NCI-H446 treated with DMSO at 0.1 percent for 48 hours (cell line): Measurements from ENCODE around the gene PLSCR1.

Source experiments
- DNase-seq: peaks from one replicate; lab custom pipeline; 2025; lab: John Stamatoyannopoulos, UW

PLSCR1 gene

GRCh38 chr3:146544002-146544928 is at the start of gene PLSCR1:
PLSCR1 (minus strand) TSS chr3:146544607; CDS start chr3:146536552, 8,055 bp downstream.
- no peak for DNase-seq

- no peak for DNase-seq
Measured at GRCh38 chr3:146593776-146594175, 49.4 kb upstream of the PLSCR1 start.

- DNase-seq: no peak
Measured at GRCh38 chr3:146590521-146590920, 46.1 kb upstream of the PLSCR1 start.

GRCh38 chr3:146589899-146590508 is 45.6 kb upstream of the PLSCR1 start:
- DNase-seq: no peak

GRCh38 chr3:146585156-146585555 is 40.7 kb upstream of the PLSCR1 start:
- DNase-seq: no peak

GRCh38 chr3:146581951-146582467 is 37.6 kb upstream of the PLSCR1 start:
- DNase-seq: no peak

GRCh38 chr3:146581080-146581601 is 36.7 kb upstream of the PLSCR1 start:
- no peak for DNase-seq

GRCh38 chr3:146577662-146578061 is 33.3 kb upstream of the PLSCR1 start:
- DNase-seq: no peak

- DNase-seq: no peak
Measured at GRCh38 chr3:146575636-146576035, 31.2 kb upstream of the PLSCR1 start.

- DNase-seq: no peak
Measured at GRCh38 chr3:146574173-146574572, 29.8 kb upstream of the PLSCR1 start.

GRCh38 chr3:146569314-146569713 is 24.9 kb upstream of the PLSCR1 start:
- no peak for DNase-seq

- DNase-seq: no peak
Measured at GRCh38 chr3:146566138-146566537, 21.7 kb upstream of the PLSCR1 start.

GRCh38 chr3:146561879-146562278 is 17.5 kb upstream of the PLSCR1 start:
- no peak for DNase-seq

- DNase-seq: no peak
Measured at GRCh38 chr3:146561463-146561862, 17.1 kb upstream of the PLSCR1 start.

- DNase-seq: no peak
Measured at GRCh38 chr3:146560678-146561077, 16.3 kb upstream of the PLSCR1 start.

- DNase-seq: no peak
Measured at GRCh38 chr3:146559388-146559787, 15.0 kb upstream of the PLSCR1 start.

- no peak for DNase-seq
Measured at GRCh38 chr3:146558781-146559180, 14.4 kb upstream of the PLSCR1 start.

- no peak for DNase-seq
Measured at GRCh38 chr3:146557745-146558144, 13.3 kb upstream of the PLSCR1 start.

- no peak for DNase-seq
Measured at GRCh38 chr3:146555311-146555710, 10.9 kb upstream of the PLSCR1 start.

- DNase-seq: no peak
Measured at GRCh38 chr3:146554151-146554760, 9.8 kb upstream of the PLSCR1 start.

GRCh38 chr3:146550743-146551510 is 6.5 kb upstream of the PLSCR1 start:
- DNase-seq: no peak
